HL-60 (cell line): ENCODE results near the gene LMF1.

Experiments
- POLR2AphosphoS5 ChIP-seq: IDR thresholded peaks from 2 replicates; pipeline ENCODE4 v1.6.1; 2012; ENCODE audit warnings: low read depth
- SPI1 ChIP-seq: IDR thresholded peaks from 2 replicates; pipeline ENCODE4 v1.6.1; 2012; ENCODE audit warnings: low read depth, mild to moderate bottlenecking, borderline replicate concordance
- TF ChIP-seq, protein P1 (sequence below): IDR thresholded peaks from one replicate; pipeline ENCODE4 v1.5.1; 2011; ENCODE audit warnings: low read length, control low read depth, inconsistent platforms; ENCODE audit not compliant: insufficient read depth

DNA sequence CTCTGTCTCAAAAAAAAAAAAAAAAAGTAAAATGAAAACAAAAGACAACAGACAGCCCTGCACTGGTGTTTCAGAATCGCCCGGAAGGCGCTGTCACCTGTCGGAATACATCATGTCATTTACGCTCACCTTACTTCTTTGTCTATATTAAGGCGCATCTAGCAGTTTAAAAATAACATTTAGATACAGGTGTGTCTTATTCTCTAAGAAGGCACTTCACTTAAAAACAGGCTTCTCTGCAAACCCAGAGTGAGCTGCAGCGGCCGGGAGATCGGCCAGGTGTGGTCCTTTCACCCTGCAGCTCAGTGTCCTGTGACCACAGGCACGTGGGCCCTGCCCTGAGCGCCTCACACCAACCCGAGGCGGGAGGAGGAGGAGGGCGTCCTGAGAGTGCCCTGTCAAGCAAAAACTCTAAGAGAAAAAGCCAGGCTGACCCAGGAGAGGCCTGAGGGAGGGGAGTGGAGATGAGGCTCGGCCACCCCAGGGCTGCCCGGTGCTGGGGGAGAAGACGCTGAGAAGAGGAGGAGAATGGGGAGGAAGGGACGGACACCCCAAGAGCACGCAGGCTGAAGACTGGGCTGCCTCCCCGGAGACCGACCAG is 3.3 kb upstream of the LMF1 start:
- TF ChIP-seq, protein P1, sequence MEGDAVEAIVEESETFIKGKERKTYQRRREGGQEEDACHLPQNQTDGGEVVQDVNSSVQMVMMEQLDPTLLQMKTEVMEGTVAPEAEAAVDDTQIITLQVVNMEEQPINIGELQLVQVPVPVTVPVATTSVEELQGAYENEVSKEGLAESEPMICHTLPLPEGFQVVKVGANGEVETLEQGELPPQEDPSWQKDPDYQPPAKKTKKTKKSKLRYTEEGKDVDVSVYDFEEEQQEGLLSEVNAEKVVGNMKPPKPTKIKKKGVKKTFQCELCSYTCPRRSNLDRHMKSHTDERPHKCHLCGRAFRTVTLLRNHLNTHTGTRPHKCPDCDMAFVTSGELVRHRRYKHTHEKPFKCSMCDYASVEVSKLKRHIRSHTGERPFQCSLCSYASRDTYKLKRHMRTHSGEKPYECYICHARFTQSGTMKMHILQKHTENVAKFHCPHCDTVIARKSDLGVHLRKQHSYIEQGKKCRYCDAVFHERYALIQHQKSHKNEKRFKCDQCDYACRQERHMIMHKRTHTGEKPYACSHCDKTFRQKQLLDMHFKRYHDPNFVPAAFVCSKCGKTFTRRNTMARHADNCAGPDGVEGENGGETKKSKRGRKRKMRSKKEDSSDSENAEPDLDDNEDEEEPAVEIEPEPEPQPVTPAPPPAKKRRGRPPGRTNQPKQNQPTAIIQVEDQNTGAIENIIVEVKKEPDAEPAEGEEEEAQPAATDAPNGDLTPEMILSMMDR, result no peak
- TF ChIP-seq SPI1 (no peak), POLR2AphosphoS5 (no peak)
